ENCODE results near the gene C3. TPM values are rescaled to one million over a fixed set of nuclear protein-coding genes. Genes with fewer than 3 reads are reported as not detected.
A peak's percentile ranks its signal among the peaks of the same experiment; 100 is the strongest.

The C3 gene
- total and polyA plus RNA-seq, 2 experiments from 2014 or later, result 5.1 to 17.7 TPM

DNA sequence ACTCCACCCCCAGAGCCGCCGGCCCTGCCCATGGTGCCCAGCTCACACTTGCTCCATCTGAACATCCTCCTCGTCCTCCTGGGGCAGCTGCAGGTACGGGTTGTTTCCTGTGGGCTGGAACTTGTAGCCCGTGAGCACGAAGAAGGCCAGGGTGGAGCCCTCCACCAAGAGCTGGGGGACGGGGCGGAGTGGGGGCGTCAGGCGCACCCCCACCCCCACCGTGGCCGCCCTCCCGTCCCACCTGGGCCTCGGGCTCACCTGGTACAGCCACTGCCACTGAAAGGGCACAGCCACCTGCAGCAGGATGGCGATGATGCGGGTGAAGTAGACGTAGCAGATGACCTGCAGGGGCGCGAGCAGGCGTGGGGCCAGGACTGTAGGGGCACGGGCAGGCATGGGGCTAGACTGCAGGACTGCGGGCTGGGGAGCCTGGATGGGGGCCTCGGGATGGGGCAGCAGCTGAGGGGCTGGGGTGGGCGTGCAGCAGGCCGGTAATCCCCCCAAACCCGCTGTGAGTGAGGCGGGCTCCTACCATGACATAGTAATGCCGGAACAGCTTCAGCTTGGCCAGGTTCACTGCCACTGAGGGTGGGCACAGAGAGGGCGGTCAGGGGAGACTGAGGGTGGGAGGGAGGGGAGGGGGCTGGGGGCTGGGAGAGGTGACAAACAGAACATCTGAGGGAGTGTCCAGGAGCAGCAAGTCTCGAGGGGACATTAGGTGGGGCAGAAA lies 10.7 kb upstream of the C3 start:
- H3K27me3 ChIP-seq (ENCODE audit: insufficient read depth), result no peaks in the 10 kb centered on the region
- ATAC-seq (peak; percentile 7), DNase-seq (ENCODE audit: low spot score) (no peak)
- H3K4me3 ChIP-seq, result no peak overlapping the region
- H3K36me3 Mint-ChIP-seq (ENCODE audit: low read depth), result peaks cover 10% of the 10 kb centered on the region; the same call in 2 of the 3 replicates
- H4K20me1 ChIP-seq (replicated peaks; ENCODE audit: insufficient read depth), result 0 out of 2 replicates have a peak, but pooled peaks cover 2% of the 10 kb centered on the region
- 0 out of 2 replicates have a peak, but pooled peaks cover 2% of the 10 kb centered on the region for H3F3A ChIP-seq (replicated peaks; ENCODE audit: low read depth)
- no peak for TF ChIP-seq STAT1 (IDR thresholded peaks at IDR 0.05; ENCODE audit: unreplicated experiment)
- no peak for TF ChIP-seq CREB1 (CRISPR knock-in tag; IDR thresholded peaks at IDR 0.05; ENCODE audit: low read depth)
- TF ChIP-seq, protein P1, sequence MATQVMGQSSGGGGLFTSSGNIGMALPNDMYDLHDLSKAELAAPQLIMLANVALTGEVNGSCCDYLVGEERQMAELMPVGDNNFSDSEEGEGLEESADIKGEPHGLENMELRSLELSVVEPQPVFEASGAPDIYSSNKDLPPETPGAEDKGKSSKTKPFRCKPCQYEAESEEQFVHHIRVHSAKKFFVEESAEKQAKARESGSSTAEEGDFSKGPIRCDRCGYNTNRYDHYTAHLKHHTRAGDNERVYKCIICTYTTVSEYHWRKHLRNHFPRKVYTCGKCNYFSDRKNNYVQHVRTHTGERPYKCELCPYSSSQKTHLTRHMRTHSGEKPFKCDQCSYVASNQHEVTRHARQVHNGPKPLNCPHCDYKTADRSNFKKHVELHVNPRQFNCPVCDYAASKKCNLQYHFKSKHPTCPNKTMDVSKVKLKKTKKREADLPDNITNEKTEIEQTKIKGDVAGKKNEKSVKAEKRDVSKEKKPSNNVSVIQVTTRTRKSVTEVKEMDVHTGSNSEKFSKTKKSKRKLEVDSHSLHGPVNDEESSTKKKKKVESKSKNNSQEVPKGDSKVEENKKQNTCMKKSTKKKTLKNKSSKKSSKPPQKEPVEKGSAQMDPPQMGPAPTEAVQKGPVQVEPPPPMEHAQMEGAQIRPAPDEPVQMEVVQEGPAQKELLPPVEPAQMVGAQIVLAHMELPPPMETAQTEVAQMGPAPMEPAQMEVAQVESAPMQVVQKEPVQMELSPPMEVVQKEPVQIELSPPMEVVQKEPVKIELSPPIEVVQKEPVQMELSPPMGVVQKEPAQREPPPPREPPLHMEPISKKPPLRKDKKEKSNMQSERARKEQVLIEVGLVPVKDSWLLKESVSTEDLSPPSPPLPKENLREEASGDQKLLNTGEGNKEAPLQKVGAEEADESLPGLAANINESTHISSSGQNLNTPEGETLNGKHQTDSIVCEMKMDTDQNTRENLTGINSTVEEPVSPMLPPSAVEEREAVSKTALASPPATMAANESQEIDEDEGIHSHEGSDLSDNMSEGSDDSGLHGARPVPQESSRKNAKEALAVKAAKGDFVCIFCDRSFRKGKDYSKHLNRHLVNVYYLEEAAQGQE (IDR thresholded peaks at IDR 0.05; ENCODE audit: unreplicated experiment), result no peak
- no peak for TF ChIP-seq ETS1 (IDR thresholded peaks at IDR 0.05)
- TF ChIP-seq, protein P2, sequence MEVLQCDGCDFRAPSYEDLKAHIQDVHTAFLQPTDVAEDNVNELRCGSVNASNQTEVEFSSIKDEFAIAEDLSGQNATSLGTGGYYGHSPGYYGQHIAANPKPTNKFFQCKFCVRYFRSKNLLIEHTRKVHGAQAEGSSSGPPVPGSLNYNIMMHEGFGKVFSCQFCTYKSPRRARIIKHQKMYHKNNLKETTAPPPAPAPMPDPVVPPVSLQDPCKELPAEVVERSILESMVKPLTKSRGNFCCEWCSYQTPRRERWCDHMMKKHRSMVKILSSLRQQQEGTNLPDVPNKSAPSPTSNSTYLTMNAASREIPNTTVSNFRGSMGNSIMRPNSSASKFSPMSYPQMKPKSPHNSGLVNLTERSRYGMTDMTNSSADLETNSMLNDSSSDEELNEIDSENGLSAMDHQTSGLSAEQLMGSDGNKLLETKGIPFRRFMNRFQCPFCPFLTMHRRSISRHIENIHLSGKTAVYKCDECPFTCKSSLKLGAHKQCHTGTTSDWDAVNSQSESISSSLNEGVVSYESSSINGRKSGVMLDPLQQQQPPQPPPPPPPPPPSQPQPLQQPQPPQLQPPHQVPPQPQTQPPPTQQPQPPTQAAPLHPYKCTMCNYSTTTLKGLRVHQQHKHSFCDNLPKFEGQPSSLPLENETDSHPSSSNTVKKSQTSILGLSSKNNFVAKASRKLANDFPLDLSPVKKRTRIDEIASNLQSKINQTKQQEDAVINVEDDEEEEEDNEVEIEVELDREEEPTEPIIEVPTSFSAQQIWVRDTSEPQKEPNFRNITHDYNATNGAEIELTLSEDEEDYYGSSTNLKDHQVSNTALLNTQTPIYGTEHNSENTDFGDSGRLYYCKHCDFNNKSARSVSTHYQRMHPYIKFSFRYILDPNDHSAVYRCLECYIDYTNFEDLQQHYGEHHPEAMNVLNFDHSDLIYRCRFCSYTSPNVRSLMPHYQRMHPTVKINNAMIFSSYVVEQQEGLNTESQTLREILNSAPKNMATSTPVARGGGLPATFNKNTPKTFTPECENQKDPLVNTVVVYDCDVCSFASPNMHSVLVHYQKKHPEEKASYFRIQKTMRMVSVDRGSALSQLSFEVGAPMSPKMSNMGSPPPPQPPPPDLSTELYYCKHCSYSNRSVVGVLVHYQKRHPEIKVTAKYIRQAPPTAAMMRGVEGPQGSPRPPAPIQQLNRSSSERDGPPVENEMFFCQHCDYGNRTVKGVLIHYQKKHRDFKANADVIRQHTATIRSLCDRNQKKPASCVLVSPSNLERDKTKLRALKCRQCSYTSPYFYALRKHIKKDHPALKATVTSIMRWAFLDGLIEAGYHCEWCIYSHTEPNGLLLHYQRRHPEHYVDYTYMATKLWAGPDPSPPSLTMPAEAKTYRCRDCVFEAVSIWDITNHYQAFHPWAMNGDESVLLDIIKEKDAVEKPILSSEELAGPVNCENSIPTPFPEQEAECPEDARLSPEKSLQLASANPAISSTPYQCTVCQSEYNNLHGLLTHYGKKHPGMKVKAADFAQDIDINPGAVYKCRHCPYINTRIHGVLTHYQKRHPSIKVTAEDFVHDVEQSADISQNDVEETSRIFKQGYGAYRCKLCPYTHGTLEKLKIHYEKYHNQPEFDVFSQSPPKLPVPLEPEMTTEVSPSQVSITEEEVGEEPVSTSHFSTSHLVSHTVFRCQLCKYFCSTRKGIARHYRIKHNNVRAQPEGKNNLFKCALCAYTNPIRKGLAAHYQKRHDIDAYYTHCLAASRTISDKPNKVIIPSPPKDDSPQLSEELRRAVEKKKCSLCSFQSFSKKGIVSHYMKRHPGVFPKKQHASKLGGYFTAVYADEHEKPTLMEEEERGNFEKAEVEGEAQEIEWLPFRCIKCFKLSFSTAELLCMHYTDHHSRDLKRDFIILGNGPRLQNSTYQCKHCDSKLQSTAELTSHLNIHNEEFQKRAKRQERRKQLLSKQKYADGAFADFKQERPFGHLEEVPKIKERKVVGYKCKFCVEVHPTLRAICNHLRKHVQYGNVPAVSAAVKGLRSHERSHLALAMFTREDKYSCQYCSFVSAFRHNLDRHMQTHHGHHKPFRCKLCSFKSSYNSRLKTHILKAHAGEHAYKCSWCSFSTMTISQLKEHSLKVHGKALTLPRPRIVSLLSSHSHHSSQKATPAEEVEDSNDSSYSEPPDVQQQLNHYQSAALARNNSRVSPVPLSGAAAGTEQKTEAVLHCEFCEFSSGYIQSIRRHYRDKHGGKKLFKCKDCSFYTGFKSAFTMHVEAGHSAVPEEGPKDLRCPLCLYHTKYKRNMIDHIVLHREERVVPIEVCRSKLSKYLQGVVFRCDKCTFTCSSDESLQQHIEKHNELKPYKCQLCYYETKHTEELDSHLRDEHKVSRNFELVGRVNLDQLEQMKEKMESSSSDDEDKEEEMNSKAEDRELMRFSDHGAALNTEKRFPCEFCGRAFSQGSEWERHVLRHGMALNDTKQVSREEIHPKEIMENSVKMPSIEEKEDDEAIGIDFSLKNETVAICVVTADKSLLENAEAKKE (CRISPR knock-in tag; IDR thresholded peaks at IDR 0.05), result no peak
- TF ChIP-seq EZH2 (IDR thresholded peaks at IDR 0.05; ENCODE audit: low read depth, unreplicated experiment), result no peak
- no peak overlapping the region for H3K4me2 ChIP-seq
- H3K27ac Mint-ChIP-seq, result no peak overlapping the region
- H3K27ac ChIP-seq (ENCODE audit: low read depth), result no peak overlapping the region
- no peak overlapping the region for H3K4me3 Mint-ChIP-seq
- H3K79me2 ChIP-seq (replicated peaks; ENCODE audit: insufficient read depth), result peaks cover 8% of the 10 kb centered on the region
- H2AFZ ChIP-seq, result no peak overlapping the region
- H3K4me1 ChIP-seq (ENCODE audit: insufficient read depth), result peaks cover 19% of the 10 kb centered on the region
- peaks cover 15% of the 10 kb centered on the region for H3K4me1 Mint-ChIP-seq
- H3K27me3 Mint-ChIP-seq (ENCODE audit: insufficient read depth, low read depth, poor library complexity), result peaks cover 9% of the 10 kb centered on the region
- no peaks in the 10 kb centered on the region; the same call in 2 of the 3 replicates for H3K9me3 Mint-ChIP-seq
- H3K9me2 ChIP-seq (ENCODE audit: insufficient read depth), result no peaks in the 10 kb centered on the region
- no peaks in the 10 kb centered on the region for H3K36me3 ChIP-seq (ENCODE audit: insufficient read depth)

Measured in GM23338 (cell line).